Head of caudate nucleus (tissue), 42 donors: ENCODE results near the gene IL1F10.
A peak's percentile ranks its signal among the peaks of the same experiment; 100 is the strongest.

Source experiments
- DNase-seq, 42 donors: peaks; one replicate each; pipeline versions ENCODE4 v3.0.0 to v3.0.0-alpha.2; 2020 to 2021; ENCODE audit warnings: mixed read lengths in 7 of 42
- intact Hi-C: fragments of 100-400 bp; cut with DNase I; formaldehyde crosslinking; loops from one replicate; pipeline ENCODE4 v1.15.0; 2022

The IL1F10 gene, protein sequence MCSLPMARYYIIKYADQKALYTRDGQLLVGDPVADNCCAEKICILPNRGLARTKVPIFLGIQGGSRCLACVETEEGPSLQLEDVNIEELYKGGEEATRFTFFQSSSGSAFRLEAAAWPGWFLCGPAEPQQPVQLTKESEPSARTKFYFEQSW

DNA sequence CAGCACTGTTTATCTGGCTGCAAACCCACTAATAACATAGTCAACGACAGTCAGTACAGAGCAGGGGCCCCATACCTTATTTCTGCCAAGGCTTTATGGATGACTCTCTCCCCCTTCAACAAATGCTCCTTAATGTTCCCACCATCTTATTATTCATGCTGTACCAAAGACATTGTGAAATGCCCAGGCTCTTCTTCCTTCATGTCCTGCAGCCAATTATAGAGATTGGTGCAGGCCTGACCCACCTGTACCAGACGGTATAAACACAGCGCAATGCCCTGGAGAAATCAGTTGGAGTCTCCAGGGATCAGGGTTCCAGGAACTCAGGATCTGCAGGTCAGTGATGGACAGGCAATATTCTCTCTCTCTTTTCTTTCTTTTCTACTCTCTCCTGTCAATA is at the start of gene IL1F10:
Gene IL1F10, plus strand, starts transcription at position 290 of the 400 bp plus-strand sequence. CDS start 4,769 bp downstream, outside the sequence.
- intact Hi-C loops: no loop called here
- DNase-seq: no peak

DNA sequence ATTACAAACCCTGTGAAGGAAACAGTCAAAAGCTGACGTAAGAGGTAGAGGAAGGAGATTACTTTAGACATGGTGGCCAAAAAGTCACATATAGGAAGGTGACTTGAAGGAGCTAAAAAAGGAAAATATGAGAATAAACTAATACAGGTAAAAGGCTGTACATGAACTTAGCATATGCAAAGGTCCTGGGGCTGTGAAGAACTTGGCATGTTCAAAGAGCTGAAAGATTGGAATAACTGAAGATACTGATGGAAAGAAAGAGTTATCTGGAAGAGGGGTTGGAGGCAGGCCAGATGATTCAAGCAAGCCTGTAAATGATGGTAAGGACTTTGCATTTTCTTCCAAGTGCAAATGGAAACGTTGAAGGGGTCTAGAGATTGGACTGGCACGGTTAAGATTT is 49.3 kb upstream of the IL1F10 start:
- intact Hi-C loops: no loop called here
- DNase-seq: no peak

DNA sequence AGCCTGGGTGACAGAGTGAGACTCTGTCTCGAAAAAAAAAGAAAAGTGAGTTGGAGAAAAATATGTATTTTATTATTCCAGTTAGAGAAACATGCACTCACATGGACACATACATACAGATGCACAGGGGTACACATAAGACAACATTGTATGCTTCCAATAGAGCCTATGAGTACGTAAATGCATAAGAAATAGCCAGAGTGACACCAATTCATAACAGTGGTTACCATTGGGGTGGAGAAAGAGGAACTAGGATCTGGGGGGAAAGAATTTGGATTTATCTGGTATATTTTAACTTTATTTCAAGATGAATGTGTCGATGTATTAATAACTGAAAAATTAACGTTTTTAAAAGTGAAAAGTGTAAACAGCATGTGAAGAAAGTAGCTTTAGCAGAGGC is 46.5 kb upstream of the IL1F10 start:
- DNase-seq: no peak
- intact Hi-C loops: no loop called here

DNA sequence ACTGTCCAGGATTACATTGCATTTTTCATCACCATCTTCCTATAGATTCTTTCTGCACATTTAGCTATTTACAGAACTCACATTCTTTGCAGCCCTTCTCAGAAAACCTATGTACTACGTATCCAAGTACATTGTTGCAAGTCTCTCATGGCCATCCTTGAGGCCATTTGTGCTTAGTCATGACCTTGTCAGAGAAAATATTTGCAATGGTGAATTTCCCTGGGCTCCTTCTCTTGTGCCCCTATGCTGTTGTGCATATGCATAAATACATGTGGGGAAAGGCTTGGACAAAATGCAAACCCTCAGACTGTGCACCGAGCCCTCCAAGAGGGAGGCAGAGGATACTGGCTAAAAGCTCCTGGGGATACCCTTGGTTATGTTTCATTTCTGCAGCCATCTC is 43.0 kb upstream of the IL1F10 start:
- intact Hi-C loops: no loop called here
- no peak for DNase-seq

DNA sequence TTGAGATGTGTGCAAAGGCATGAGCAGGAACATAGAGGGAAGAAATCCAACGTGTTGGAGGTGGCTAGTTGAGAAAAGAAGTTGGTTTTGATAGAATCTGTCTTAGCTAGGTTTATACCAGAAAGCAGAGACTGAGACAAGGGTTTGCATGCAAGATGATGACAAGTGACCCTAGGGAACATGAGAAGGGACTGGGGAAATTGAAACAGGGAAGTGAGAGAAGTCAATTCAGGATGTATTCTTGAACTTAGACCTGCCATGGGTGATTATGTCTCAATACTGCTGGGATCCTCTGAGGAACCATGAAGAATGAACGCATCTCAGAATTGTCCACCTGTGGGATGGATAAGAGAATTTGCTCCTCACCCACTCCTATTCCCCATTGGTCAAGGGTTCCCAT is 42.0 kb upstream of the IL1F10 start:
- DNase-seq: no peak
- intact Hi-C loops: no loop called here

DNA sequence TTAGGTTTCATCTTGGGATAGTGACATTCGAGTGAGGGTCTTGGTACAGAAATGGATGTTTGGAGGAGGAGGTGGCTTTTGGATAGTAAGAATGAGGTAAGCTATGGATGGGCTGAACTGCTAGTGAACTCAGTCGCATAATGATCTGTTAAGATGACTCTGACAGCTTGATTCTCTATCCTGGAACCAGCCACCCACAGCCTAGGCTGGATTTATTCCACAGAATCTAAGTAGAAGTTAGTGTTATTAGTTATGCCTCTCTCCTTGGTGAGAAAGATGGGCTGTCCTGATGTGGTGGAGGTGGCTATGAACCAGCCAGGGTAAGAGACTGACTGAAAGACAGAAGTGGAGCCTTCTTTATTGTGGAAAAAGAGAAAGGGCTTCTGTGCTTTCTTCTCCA is 40.1 kb upstream of the IL1F10 start:
- intact Hi-C loops: no loop called here
- DNase-seq: peak in 33 of 42 donors; percentile 3 to 80 (median 38)

DNA sequence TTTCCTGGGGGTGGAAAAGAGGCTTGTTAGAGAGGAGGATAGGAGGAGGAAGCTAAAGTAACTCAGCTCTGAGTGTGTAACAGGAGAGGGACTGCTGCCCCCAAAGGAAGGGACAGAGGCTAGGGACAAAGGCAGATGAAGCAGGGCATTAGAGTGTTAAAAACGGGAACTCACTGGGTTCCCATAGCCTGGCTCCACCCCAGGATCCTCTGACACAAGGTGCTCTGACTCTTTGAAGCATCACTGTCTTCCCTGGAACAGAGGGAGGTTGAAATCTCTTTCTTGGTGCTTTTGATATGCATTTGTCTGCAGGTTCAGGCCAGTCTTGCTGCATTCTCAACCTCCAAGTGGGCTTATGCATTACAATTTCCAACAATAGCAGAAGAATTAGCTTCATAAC is 39.7 kb upstream of the IL1F10 start:
- intact Hi-C loops: no loop called here
- DNase-seq: no peak

DNA sequence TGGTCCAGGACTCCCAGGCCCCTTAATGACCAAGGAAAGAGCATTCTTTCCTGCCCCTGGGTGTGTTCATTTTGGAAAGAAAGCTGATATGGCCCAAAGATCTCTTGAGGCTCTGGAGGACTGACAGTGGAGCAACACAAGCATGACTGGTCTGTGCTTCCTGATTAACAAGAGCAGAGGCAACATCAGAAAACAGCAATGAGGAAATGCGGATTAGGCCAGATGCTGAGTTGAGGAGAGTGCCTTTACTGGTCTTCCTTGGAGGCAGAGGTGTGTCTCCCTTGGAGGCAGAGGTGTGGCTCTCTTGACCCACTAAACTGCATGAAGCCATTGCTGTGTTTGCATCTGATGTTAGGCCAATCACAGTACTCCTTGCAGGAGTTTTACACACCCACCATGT is 35.0 kb upstream of the IL1F10 start:
- no peak for DNase-seq
- intact Hi-C loops: no loop called here

DNA sequence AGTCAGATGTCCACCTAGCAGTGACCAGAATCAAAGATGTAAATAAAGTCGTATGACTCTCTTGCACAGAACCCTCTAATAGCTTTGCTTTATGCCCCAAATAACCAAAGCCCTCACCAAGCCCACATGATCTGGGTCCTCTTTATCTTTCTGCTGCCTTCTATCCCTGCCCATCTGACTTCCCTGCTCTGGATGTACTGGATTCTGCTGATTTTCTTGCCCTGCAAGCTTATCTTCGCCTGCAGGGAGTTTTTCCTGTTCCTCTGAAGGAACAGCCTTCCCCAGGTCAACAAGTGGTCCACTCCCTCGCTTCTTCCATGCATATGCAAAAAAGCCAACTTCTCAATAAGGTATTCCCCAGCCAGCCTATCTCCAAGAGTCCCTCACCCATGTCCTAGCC is 33.8 kb upstream of the IL1F10 start:
- DNase-seq: no peak
- intact Hi-C loops: no loop called here

DNA sequence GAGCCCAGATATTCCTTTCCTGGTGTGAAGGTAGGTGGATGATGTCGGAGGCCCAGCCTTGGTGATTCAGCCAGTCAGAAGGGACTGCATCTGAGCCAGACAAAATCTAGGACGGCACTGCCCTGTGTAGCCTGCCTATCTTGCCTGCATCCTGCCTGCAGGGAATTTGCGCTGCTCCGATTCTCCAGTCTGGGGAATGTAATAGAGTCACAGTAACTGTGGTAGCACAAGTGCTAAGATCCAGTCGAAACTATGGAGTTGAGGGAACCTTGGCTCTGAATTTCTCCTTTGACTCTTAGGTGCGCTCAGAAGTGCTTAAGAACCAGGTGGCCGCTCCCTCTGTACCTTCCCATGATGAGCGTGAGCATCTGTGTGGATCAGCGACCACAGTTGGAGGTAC is 31.0 kb upstream of the IL1F10 start:
- no peak for DNase-seq
- intact Hi-C loops: no loop called here

DNA sequence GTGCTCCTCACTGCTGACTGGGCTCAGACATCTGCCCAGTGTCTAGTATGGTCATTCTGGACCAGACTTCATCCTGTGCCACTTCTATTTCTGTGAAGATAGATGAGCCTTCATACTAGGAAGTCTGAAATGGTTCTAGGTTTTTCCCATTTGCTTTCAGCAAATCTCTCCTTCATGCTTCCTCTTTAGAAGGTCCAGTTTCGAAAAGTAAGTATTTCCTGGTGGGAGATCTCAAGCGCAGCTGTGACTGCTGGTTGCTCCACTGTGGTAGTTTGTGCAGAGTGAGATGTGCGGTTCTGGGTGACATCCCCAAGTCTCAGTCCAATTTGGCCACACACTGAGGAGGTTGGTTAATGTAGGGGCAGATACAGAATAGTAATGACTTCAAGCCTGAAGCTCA is 29.5 kb upstream of the IL1F10 start:
- intact Hi-C loops: no loop called here
- DNase-seq: no peak

DNA sequence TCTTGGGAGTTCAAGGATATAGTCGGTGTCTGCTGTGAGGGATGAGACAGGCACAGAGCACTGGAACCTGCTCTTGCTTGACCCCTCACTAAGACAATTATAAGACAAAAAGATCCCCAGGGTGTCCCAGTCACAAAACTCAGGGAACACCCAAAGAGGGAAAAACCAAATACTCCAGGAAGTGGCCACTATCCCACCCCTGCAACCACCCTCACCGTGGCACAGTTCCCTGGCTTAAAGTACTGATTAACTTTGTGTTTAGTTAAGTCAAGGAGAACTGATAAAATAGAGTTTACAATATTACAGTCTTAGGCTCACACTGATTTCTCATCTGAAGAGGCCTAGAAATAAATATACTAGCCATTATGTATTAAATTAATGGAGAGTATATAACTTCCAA is 28.6 kb upstream of the IL1F10 start:
- DNase-seq: no peak
- intact Hi-C loops: no loop called here

DNA sequence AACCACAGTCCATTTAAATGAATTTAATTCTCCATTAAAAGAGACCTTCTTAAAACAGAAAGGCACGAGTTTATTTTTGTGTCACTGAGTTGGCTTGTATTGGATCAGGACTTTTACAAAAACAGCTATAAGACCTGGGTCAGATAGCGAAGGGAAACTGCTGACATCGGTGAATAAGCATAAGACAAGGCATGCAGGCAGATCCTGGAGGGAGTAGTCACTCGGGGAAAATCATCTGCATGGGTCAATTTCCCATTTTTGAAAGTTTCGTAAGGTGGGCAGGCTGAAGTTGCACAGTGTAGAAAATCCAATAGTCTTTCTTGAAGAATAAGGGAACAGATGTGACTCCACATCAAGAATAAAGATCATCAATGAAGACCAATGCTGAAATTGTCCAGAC is 28.1 kb upstream of the IL1F10 start:
- intact Hi-C loops: no loop called here
- DNase-seq: no peak

DNA sequence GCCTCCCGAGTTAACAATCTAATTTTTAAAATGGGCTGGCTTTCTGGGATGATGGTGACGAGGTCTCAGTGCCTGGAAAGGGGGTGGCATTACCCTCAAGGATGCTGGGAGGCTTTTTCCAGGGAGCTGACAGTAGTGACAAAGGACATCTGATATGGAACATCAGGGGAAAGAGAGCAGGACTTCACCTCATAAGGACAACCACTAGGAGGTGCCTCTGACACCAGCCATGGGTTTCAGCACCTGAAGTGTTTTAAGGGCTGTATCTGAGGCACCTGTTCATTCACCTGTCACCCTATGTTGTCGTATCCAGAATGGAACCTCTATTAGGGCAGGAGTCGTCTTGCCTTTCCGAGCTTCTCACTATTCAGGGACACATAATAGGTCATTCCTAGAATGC is 25.9 kb upstream of the IL1F10 start:
- intact Hi-C loops: no loop called here
- DNase-seq: no peak

DNA sequence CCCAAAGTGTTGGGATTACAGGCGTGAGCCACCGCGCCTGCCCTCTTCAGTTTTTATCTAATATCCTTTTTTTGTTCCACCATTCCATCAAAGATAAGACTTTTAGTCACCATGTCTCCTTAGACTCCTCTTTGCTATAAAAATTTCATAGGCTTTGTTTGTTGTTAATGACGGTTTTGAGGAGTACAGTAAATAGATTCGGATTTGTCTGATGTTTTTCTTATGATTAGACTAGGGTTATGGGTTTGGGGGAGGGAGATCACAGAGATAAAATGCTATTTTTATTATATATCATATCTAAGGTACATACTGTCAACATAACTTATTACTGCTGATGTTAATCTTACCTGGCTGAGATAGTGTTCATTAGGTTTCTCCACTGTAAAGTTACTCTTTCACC is 21.3 kb upstream of the IL1F10 start:
- intact Hi-C loops: no loop called here

DNA sequence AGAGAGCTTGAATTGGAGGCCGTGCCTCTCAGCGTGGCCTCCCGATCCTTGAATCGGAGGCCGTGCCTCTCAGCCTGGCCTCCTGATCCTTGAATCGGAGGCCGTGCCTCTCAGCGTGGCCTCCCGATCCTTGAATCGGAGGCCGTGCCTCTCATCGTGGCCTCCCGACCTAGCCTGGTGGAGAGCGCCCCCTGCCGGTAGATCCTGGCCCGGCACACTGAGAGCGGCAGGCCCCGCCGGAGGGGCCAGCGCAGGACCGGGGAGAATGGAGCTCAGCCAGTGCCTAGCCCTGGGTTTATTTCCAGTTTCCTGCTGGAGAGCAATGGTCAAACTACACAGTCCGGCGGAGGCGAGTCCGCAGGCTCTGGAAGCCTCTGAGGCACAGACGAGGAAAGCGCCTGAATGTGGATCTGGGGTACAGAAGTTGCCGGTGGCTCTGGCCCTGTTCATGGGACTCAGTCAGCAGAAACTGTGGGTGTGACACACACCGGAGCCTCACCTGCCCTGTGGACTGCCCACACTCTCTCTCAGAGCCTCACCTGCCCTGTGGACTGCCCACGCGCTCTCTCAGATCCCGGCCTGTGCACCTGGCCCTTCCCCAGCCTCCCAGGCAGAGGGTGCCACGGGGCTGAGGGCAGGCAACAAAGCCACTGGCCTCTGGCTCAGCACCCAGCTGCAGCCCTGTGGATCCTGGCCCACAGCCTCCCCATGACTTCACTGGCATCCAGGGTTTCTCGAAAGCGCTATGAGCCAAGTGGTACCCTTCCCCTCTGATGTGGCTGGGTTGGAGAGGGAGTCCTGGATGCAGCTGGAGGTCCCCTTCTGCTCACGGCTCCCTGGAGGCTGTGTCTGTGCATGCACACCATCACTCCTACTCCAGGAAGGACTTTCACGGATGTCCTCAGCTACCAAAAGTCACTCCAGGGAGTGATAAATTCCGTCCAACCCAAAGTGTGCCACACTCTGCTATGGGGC is 16.6 kb upstream of the IL1F10 start:
- DNase-seq: peak in 1 of 42 donors; percentile 21
- intact Hi-C loops: no loop called here

More for the DNA sequence above, 21.3 kb upstream of the IL1F10 start:
- no peak for DNase-seq

DNA sequence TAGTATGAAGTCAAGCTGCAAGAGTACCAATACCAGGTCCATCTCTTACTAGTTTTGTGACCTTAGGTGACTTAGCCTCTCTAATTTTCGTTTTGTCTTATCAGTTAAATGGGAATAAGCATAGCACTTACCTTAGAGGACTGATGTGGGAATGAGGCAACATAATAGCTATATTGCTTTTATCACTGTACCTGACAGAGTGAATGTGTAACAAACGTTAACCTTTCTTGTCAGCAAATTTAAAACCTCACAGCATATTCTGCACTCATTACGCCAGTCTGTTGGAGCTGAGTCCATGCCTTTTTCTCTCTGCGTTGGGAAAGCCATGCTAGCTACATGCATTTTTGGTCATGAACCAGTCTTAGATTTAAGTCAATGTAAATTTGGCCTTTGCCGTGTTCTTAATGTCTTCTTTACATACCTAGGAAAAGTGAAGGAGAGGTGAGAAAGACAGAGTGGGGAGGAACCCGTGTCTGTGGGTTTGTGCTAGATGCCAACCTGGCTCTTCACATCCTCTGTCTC is 15.3 kb upstream of the IL1F10 start, which contains the start of gene IL36B:
Gene IL36B, minus strand, starts transcription at position 472 of the 522 bp plus-strand sequence.
- DNase-seq: peak in 1 of 42 donors; percentile 3
- intact Hi-C loops: no loop called here

DNA sequence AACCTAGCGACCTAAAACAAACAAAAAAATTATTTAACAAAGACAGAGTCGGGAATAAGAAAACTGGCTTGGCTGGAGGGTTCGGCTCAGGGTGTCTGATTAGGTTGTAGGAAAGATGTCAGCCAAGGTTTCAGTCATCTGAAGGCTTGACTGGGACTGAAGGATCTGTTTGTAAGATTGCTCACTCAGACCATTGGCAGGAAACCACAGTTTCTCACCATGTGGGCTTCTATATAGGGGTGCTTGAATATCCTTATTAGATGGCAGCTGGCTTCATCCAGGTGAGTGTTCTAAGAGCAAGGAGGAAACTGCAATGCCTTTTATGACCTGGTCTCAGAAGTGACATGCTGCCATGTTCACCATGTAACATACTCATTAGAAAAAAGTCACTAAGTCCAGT is 14.1 kb upstream of the IL1F10 start:
- intact Hi-C loops: no loop called here
- DNase-seq: peak in 1 of 42 donors; percentile 2

DNA sequence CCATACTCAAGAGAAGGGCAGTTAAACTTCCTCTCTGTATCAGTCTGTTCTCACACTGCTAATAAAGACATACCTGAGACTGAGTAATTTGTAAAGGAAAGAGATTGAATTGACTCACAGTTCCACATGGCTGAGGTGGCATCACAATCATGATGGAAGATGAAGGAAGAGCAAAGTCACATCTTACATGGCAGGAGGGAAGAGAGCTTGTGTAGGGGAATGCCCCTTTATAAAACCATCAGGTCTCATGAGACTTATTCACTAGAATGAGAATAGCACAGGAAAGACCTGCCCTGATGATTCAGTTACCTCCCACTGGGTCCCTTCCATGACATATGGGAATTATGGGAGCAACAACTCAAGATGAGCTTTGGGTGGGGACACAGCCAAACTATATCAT is 13.7 kb upstream of the IL1F10 start:
- no peak for DNase-seq
- intact Hi-C loops: no loop called here

DNA sequence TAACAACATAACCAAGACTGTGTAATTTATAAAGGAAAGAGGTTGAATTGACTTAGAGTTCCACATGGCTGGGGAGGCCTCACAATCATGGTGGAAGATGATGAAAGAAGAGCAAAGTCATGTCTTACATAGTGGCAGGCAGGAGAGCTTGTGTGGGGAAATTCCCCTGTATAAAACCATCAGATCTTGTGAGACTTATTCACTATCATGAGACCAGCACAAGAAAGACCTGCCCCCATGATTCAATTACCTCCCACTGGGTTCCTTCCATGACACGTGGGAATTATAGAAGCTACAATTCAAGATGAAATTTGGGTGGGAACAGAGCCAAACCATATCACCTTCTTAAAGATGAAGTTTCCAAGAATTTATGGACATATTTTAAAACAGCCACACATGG is 11.2 kb upstream of the IL1F10 start:
- intact Hi-C loops: no loop called here
- peak in 1 of 42 donors; percentile 20 for DNase-seq
